ENCODE results near the gene PSME3. TPM values are rescaled to one million over a fixed set of nuclear protein-coding genes. Genes with fewer than 3 reads are reported as not detected.

Gene PSME3
- polyA plus RNA-seq, 1 of the 3 experiments (the other 2 are of a cell fraction): 139 TPM

GRCh38 chr17:42817866-42818265 is 15.3 kb upstream of the PSME3 start:
- Histone ChIP-seq H2AFZ (ENCODE audit: low read depth) (no peak overlapping the region), H3F3A (replicated peaks; ENCODE audit: insufficient read depth) (peaks cover 68% of the 10 kb centered on the region), H3K9me3 (no peaks in the 10 kb centered on the region), H3K9me2 (no peaks in the 10 kb centered on the region), H3K27me3 (ENCODE audit: insufficient read depth) (no peaks in the 10 kb centered on the region), H3K4me3 (ENCODE audit: low read depth in 2 of 2, low read length in 1 of 2) (no peak overlapping the region), H3K79me2 (ENCODE audit: insufficient read depth) (peaks cover 30% of the 10 kb centered on the region), H3K36me3 (replicated peaks in 1 of 2; ENCODE audit: control insufficient read depth in 1 of 2, insufficient read depth in 2 of 2, low read length in 1 of 2) (peaks cover 66 to 76% of the 10 kb centered on the region in 2 experiments), H3K27ac (ENCODE audit: low read depth in 2 of 2, low read length in 1 of 2) (peak overlapping the region in 1 of 2 experiments; percentile 60; a peak in 2 of 4 replicates), H3K4me1 (ENCODE audit: control insufficient read depth in 1 of 2, insufficient read depth in 2 of 2, low read depth in 1 of 2, low read length in 1 of 2) (peaks cover 6 to 22% of the 10 kb centered on the region in 2 experiments), H3K4me2 (no peak overlapping the region), H4K20me1 (ENCODE audit: insufficient read depth) (no peaks in the 10 kb centered on the region), H3K9ac (0 out of 2 replicates have a peak overlapping the region, but pooled peaks have one; percentile 5)
- 15% methylated on average over 1 of the region's 1 CpG for WGBS (ENCODE audit: low lambda C conversion rate)
- POLR2A ChIA-PET: interaction anchor here (0.6 kb wide), 1 partner anchor 216 kb away, joined by 4 read pairs; no protein-coding TSS in a partner anchor
- CTCF ChIA-PET: interaction anchor here (1.1 to 3.7 kb wide), 3 partner anchors 10 to 119 kb away, joined by 3 to 35 read pairs (median 11); partner anchors contain the start of gene AOC2
- TF ChIP-seq MAX (IDR thresholded peaks at IDR 0.05; ENCODE audit: low read depth): peak; percentile 9; the same call in 1 of the 2 replicates
- 0 out of 2 replicates have a peak, but pooled peaks have one; percentile 48 for TF ChIP-seq POLR2AphosphoS5 (IDR thresholded peaks at IDR 0.05; ENCODE audit: low read depth, low read length)
- TF ChIP-seq SIN3A (IDR thresholded peaks at IDR 0.05; ENCODE audit: borderline replicate concordance, low read depth, low read length): no peak
- peak; percentile 64 for TF ChIP-seq TCF12 (IDR thresholded peaks at IDR 0.05)
- no peak for TF ChIP-seq NRF1 (IDR thresholded peaks at IDR 0.05; ENCODE audit: low read depth, low read length)
- 0 out of 2 replicates have a peak, but pooled peaks have one; percentile 16 for TF ChIP-seq JUND (IDR thresholded peaks at IDR 0.05)
- TF ChIP-seq FOSL2 (IDR thresholded peaks at IDR 0.05; ENCODE audit: borderline replicate concordance, low read depth): peak; percentile 57
- no peak for TF ChIP-seq IRF3 (IDR thresholded peaks at IDR 0.05; ENCODE audit: low read depth, low read length)
- TF ChIP-seq PBX3 (IDR thresholded peaks at IDR 0.05): peak; percentile 90
- peak; percentile 14; the same call in 1 of the 2 replicates for TF ChIP-seq NFIC (IDR thresholded peaks at IDR 0.05; ENCODE audit: borderline replicate concordance)
- TF ChIP-seq EP300 (IDR thresholded peaks at IDR 0.05; ENCODE audit: borderline replicate concordance in 1 of 2, low read depth in 1 of 2, low read length in 1 of 2): peak in 1 of 2 experiments; percentile 27; a peak in 1 of 4 replicates
- DNase-seq: no peak

- peak overlapping the region in 1 of 2 experiments; percentile 60; a peak in 2 of 4 replicates for H3K27ac ChIP-seq (ENCODE audit: low read depth in 2 of 2, low read length in 1 of 2)
- POLR2A ChIA-PET: interaction anchor here (0.6 kb wide), 1 partner anchor 215 kb away, joined by 4 read pairs; no protein-coding TSS in a partner anchor
- TF ChIP-seq JUND (IDR thresholded peaks at IDR 0.05): no peak
- TF ChIP-seq CTCF (IDR thresholded peaks at IDR 0.05): no peak
- no peak for TF ChIP-seq TCF12 (IDR thresholded peaks at IDR 0.05)
- TF ChIP-seq MXI1 (IDR thresholded peaks at IDR 0.05; ENCODE audit: low read depth, low read length): no peak
- no peak for TF ChIP-seq NFIC (IDR thresholded peaks at IDR 0.05; ENCODE audit: borderline replicate concordance)
- TF ChIP-seq NRF1 (IDR thresholded peaks at IDR 0.05; ENCODE audit: low read depth, low read length): no peak
- TF ChIP-seq USF1 (IDR thresholded peaks at IDR 0.05; ENCODE audit: borderline replicate concordance, low read depth): no peak
- TF ChIP-seq EP300 (IDR thresholded peaks at IDR 0.05; ENCODE audit: borderline replicate concordance in 1 of 2, low read depth in 1 of 2, low read length in 1 of 2): no peak
- no peak for TF ChIP-seq MEF2A (IDR thresholded peaks at IDR 0.05; ENCODE audit: borderline replicate concordance, low read depth)
- no peak for TF ChIP-seq FOXJ3 (CRISPR knock-in tag; IDR thresholded peaks at IDR 0.05)
- no peak for TF ChIP-seq PBX3 (IDR thresholded peaks at IDR 0.05)
- no peak for TF ChIP-seq RXRA (IDR thresholded peaks at IDR 0.05; ENCODE audit: borderline replicate concordance, low read depth)
- TF ChIP-seq USF2 (IDR thresholded peaks at IDR 0.05; ENCODE audit: borderline replicate concordance, low read depth, low read length): no peak
These were observed 14.8 kb upstream of the PSME3 start for GRCh38 chr17:42818379-42818778.

More at GRCh38 chr17:42818379-42818778, 14.8 kb upstream of the PSME3 start:
- H3K9me3 ChIP-seq: no peaks in the 10 kb centered on the region
- peaks cover 30% of the 10 kb centered on the region for H3K79me2 ChIP-seq (ENCODE audit: insufficient read depth)
- CTCF ChIA-PET: interaction anchor here (0.8 to 3.7 kb wide), 5 partner anchors 10 to 180 kb away, joined by 3 to 35 read pairs (median 3); partner anchors contain the start of genes AOC2 and RPL27
- no peaks in the 10 kb centered on the region for H3K9me2 ChIP-seq
- H3K4me2 ChIP-seq: no peak overlapping the region
- no peaks in the 10 kb centered on the region for H4K20me1 ChIP-seq (ENCODE audit: insufficient read depth)
- WGBS (ENCODE audit: low lambda C conversion rate): 91% methylated on average over 5 of the region's 5 CpGs
- 0 out of 2 replicates have a peak overlapping the region, but pooled peaks have one; percentile 5 for H3K9ac ChIP-seq
- H3K27me3 ChIP-seq (ENCODE audit: insufficient read depth): no peaks in the 10 kb centered on the region
- peaks cover 70% of the 10 kb centered on the region for H3F3A ChIP-seq (replicated peaks; ENCODE audit: insufficient read depth)
- peaks cover 7 to 22% of the 10 kb centered on the region in 2 experiments for H3K4me1 ChIP-seq (ENCODE audit: control insufficient read depth in 1 of 2, insufficient read depth in 2 of 2, low read depth in 1 of 2, low read length in 1 of 2)
- no peak overlapping the region for H3K4me3 ChIP-seq (ENCODE audit: low read depth in 2 of 2, low read length in 1 of 2)
- H2AFZ ChIP-seq (ENCODE audit: low read depth): no peak overlapping the region
- no peak for DNase-seq
- peaks cover 66 to 76% of the 10 kb centered on the region in 2 experiments for H3K36me3 ChIP-seq (replicated peaks in 1 of 2; ENCODE audit: control insufficient read depth in 1 of 2, insufficient read depth in 2 of 2, low read length in 1 of 2)
